Measurements from ENCODE around the gene ARL8B.

GRCh38 chr3:5140839-5141238, 18.7 kb downstream of the ARL8B start:
- TF ChIP-seq CTCF (IDR thresholded peaks at IDR 0.05; ENCODE audit: control extremely low read depth in 1 of 3, insufficient read depth in 1 of 3, low read depth in 1 of 3, low read length in 3 of 3) = no peak
- TF ChIP-seq SP1 (IDR thresholded peaks at IDR 0.05; ENCODE audit: low read depth, low read length) = no peak
- no peak for TF ChIP-seq GABPA (IDR thresholded peaks at IDR 0.05; ENCODE audit: borderline replicate concordance, insufficient read depth, low read length)

Measured in H1 (cell line).